Islet precursor cell (in vitro differentiated cells): Measurements from ENCODE around the gene CAPN7.

ENCODE experiments used
- DNase-seq: peaks from one replicate; pipeline ENCODE4 v3.0.0-alpha.2; 2018

The CAPN7 gene

GRCh38 chr3:15301761-15302160 lies 95.7 kb downstream of the CAPN7 start:
- no peak for DNase-seq
